Gastroesophageal sphincter (tissue), 4 donors: ENCODE data around the gene MRO. TPM values are rescaled to one million over a fixed set of nuclear protein-coding genes. Genes with fewer than 3 reads are reported as not detected.

ENCODE experiments used
- ATAC-seq: fragments of 150-250 bp; one replicate; pipeline ENCODE4 v1.9.1; 2016; ENCODE audit warnings: mild to moderate bottlenecking, moderate library complexity
- H3K27ac ChIP-seq, 4 donors: fragments of 200-600 bp; sonication (generic) in 3 of 4; 1 replicate in 3 of 4; 2 replicates in 1 of 4; pipeline ENCODE4 v1.5.1; 2016 to 2019
- H3K27me3 ChIP-seq: fragments of 200-600 bp; sonication (generic); one replicate; pipeline ENCODE4 v1.5.1; 2019
- H3K36me3 ChIP-seq, 2 donors: fragments of 200-600 bp; sonication (generic); one replicate each; pipeline ENCODE4 v1.5.1; 2019; ENCODE audit warnings: control low read depth in 1 of 2
- H3K4me1 ChIP-seq, 3 donors: fragments of 200-600 bp; sonication (generic); 1 replicate in 2 of 3; 2 replicates in 1 of 3; pipeline ENCODE4 v1.5.1; 2016 to 2019; ENCODE audit warnings: control low read depth in 2 of 3
- H3K4me3 ChIP-seq, 2 donors: fragments of 200-600 bp; sonication (generic); one replicate each; pipeline ENCODE4 v1.5.1; 2019; ENCODE audit warnings: mild to moderate bottlenecking in 1 of 2, moderate library complexity in 1 of 2
- H3K9me3 ChIP-seq, 3 donors: fragments of 200-600 bp; sonication (generic); one replicate each; pipeline ENCODE4 v1.5.1; 2017 to 2019; ENCODE audit warnings: control low read depth in 2 of 3
- EP300 ChIP-seq: sonication (generic); formaldehyde crosslinking; IDR thresholded peaks from one replicate; pipeline ENCODE4 v1.6.1; 2017; ENCODE audit warnings: antibody characterized with exemption, mild to moderate bottlenecking
- POLR2A ChIP-seq, 2 donors: fragments of 450-650 bp; IDR thresholded peaks; one replicate each; pipeline ENCODE4 v1.6.1; 2017; ENCODE audit warnings: antibody characterized with exemption in 2 of 2, mild to moderate bottlenecking in 2 of 2, moderate library complexity in 1 of 2
- POLR2AphosphoS5 ChIP-seq: sonication (generic); formaldehyde crosslinking; IDR thresholded peaks from one replicate; pipeline ENCODE4 v1.6.1; 2017; ENCODE audit warnings: antibody characterized with exemption
- WGBS, 2 donors: methylation state at CpG; one replicate each; pipeline ENCODE4 v1.1.5; 2018; ENCODE audit warnings: low coverage in 1 of 2; 5-methylcytosine and 5-hydroxymethylcytosine counted together
- total RNA-seq, 4 donors: library from RNA; depleted of rRNA; stranded (reverse); fragments of >200 nt; gene quantifications; one replicate each; pipeline ENCODE4 v1.1.0, GENCODE V29; 2016
- TF ChIP-seq, protein P1 (sequence below), 4 experiments: fragments of 200-600 bp in 2 of 4; fragments of 450-650 bp in 2 of 4; sonication (generic) in 1 of 4; IDR thresholded peaks; one replicate each; pipeline ENCODE4 v1.5.1; 2017 to 2019; ENCODE audit warnings: antibody characterized with exemption in 4 of 4, mild to moderate bottlenecking in 2 of 4, moderate library complexity in 2 of 4

The MRO gene
- total RNA-seq, 4 donors from 2014 or later: 0.16 to 0.94 (median 0.31) TPM; not detected in 1

DNA sequence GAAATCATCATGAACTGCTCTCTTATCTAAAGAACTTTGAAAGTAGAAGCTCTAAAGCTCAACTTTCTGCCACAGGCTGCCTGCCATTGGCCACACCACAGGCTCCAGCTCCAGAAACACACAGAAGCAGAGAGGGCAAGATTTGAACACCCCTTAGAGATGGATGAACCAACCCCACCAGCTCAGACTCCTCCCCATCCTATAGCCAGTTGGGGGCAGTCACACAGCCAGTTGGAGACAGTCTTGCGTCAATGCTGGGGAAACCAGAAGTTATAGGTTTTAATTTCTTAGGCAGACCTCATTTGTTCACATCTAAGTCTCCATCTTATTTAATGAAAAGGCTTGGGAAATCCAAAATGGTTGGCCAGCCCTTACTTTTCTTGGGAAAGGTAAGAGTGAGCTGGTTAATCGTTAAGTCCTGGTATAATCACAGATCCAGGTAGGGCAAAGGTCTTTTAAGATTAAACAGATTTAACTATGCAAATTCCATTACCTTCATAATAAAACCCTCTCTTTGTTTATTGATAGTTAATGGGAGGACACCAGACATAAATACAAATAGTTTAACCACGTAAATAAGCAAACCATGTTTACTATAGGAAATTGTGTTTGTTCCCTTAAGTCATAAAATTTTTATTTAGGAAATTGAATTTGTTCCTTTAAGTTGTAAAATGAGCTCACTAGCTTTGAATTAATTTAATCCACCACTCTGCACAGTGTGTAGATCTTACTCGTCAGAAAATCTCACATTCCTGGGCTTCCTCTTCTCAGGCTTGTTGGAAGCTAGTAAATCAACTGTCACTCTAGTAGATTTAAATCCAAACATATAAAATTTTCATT, 28.0 kb downstream of the MRO start:
- H3K4me3 ChIP-seq: no peak overlapping the region
- 80 to 89% methylated on average over 4 of the region's 4 CpGs for WGBS, 2 donors
- no peak overlapping the region for H3K27ac ChIP-seq
- peaks cover 13% of the 10 kb centered on the region for H3K27me3 ChIP-seq
- H3K9me3 ChIP-seq: no peaks in the 10 kb centered on the region
- no peaks in the 10 kb centered on the region for H3K36me3 ChIP-seq
- no peaks in the 10 kb centered on the region for H3K4me1 ChIP-seq
- no peak for ATAC-seq
- TF ChIP-seq POLR2A (IDR thresholded peaks at IDR 0.05): no peak

DNA sequence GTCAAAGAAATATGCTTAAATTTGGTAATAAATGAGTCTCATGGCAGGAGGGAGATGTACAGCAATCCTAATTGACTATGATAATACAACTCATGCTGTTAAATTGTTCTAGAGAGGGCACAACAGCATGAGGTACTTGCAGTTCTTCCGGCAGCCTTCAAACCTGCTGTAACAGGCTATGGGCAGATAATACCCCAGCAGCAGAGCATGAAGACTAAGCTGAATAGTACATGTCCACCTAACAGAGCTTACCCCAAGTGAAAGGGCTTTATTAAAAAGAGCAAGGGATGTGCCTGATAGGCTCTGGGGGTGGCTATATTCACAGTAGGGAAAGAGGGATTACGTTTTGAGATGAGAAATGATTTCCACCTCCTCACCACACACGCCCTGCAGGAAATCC, 28.9 kb downstream of the MRO start:
- Histone ChIP-seq H3K9me3 (no peaks in the 10 kb centered on the region), H3K4me1 (no peaks in the 10 kb centered on the region), H3K27ac (no peak overlapping the region), H3K4me3 (no peak overlapping the region), H3K27me3 (peaks cover 12% of the 10 kb centered on the region), H3K36me3 (no peaks in the 10 kb centered on the region)
- TF ChIP-seq, protein P1, sequence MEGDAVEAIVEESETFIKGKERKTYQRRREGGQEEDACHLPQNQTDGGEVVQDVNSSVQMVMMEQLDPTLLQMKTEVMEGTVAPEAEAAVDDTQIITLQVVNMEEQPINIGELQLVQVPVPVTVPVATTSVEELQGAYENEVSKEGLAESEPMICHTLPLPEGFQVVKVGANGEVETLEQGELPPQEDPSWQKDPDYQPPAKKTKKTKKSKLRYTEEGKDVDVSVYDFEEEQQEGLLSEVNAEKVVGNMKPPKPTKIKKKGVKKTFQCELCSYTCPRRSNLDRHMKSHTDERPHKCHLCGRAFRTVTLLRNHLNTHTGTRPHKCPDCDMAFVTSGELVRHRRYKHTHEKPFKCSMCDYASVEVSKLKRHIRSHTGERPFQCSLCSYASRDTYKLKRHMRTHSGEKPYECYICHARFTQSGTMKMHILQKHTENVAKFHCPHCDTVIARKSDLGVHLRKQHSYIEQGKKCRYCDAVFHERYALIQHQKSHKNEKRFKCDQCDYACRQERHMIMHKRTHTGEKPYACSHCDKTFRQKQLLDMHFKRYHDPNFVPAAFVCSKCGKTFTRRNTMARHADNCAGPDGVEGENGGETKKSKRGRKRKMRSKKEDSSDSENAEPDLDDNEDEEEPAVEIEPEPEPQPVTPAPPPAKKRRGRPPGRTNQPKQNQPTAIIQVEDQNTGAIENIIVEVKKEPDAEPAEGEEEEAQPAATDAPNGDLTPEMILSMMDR (IDR thresholded peaks at IDR 0.05): no peak
- TF ChIP-seq POLR2A (IDR thresholded peaks at IDR 0.05): no peak
- TF ChIP-seq POLR2AphosphoS5: no peak
- no peak for TF ChIP-seq EP300
- WGBS, 2 donors: 50 to 67% methylated on average over 3 of the region's 3 CpGs
- ATAC-seq: no peak

DNA sequence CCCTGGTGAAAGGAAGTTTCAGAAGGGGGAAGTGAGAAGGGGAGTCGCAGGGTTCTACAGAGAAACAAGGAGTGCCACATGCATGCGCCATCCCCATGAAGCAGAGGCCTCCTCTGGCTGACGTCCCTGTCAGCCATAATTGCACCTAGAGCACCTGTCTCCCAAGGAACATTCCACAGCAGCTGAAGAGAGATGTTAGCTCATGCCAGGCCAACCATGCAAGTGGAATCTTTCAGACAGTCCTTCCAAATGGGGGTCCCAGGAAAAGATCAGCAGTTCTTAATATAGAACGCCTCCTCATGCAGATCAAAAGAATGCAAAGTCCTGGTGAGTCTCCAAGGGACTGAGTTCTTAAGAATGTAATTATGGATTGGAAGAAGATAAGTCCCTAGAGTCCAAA, 29.6 kb downstream of the MRO start:
- Histone ChIP-seq H3K4me1 (no peaks in the 10 kb centered on the region), H3K9me3 (no peaks in the 10 kb centered on the region), H3K27me3 (peaks cover 8% of the 10 kb centered on the region), H3K36me3 (no peaks in the 10 kb centered on the region), H3K4me3 (no peak overlapping the region), H3K27ac (no peak overlapping the region)
- TF ChIP-seq POLR2A (IDR thresholded peaks at IDR 0.05) (no peak), POLR2AphosphoS5 (no peak), EP300 (no peak)
- TF ChIP-seq, protein P1 (IDR thresholded peaks at IDR 0.05): no peak
- ATAC-seq: no peak
- WGBS, 2 donors: 50 to 52% methylated on average over 1 to 3 of the region's 4 CpGs

DNA sequence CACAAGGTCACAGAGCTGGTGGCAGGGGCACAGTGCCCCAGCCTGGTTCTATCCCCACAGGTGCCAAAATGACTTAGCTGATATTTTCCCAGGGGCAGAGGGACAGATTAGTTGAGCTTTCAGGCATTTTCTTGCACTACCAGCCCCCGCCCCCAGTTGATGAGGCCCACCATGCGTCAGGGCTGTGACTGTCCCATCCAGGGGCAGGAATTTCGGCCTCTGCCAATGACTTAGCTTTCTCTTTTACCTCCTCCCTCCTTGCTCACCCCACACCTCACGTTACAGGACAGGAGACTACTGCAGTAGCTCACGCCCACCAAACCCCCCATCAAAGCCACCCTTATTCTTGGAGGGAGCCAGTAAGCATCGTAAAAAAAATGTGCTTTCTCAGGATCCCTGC, 31.5 kb downstream of the MRO start:
- no peak overlapping the region for H3K4me3 ChIP-seq
- ATAC-seq: no peak
- no peak for TF ChIP-seq POLR2A (IDR thresholded peaks at IDR 0.05)
- TF ChIP-seq EP300: no peak
- TF ChIP-seq POLR2AphosphoS5: no peak
- TF ChIP-seq, protein P1 (IDR thresholded peaks at IDR 0.05): no peak
- H3K27ac ChIP-seq: no peak overlapping the region
- no peaks in the 10 kb centered on the region for H3K4me1 ChIP-seq
- 77% methylated on average over 6 of the region's 6 CpGs; no CpG with 5 or more reads in 1 of the 2 donors for WGBS, 2 donors
- no peaks in the 10 kb centered on the region for H3K27me3 ChIP-seq
- H3K9me3 ChIP-seq: no peaks in the 10 kb centered on the region
- H3K36me3 ChIP-seq: no peaks in the 10 kb centered on the region

DNA sequence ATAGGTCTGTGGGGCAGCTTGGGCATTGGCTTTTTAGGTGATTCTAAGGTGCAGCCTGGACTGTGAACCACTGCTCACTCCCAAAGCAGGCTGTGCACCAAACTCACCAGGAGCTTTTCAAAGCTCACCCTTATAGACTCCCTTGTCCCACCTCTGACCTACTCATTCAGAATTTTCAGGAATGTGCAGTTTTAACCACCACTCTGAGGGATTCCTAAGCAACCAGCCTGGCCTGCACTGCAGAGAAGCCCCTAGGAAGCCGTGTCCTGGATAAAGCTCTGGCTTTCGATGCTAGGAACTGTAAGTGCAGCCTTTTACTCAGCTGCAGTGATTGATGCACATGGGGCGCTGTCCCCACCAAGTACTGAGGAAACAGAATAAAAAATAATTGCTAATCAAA, 33.0 kb downstream of the MRO start:
- Histone ChIP-seq H3K9me3 (no peaks in the 10 kb centered on the region), H3K4me3 (no peak overlapping the region), H3K27ac (no peak overlapping the region), H3K4me1 (no peaks in the 10 kb centered on the region), H3K27me3 (no peaks in the 10 kb centered on the region), H3K36me3 (no peaks in the 10 kb centered on the region)
- TF ChIP-seq, protein P1 (IDR thresholded peaks at IDR 0.05): no peak
- TF ChIP-seq POLR2A (IDR thresholded peaks at IDR 0.05) (no peak), EP300 (no peak), POLR2AphosphoS5 (no peak)
- no peak for ATAC-seq
- WGBS, 2 donors: no CpG with 5 or more reads among the region's 3 CpGs
